GM19455 (cell line): Measurements from ENCODE around the gene SUZ12.
"Not testable (repeated sequence)": the region's sequence is repeated elsewhere in the genome, so short reads cannot be mapped to it uniquely, and the experiment has no call there.

Experiments
- ATAC-seq: cut with Tn5 transposase; IDR thresholded peaks from one replicate; pipeline ENCODE4 v1.9.1; 2021; ENCODE audit not compliant: unreplicated experiment

The SUZ12 gene

DNA sequence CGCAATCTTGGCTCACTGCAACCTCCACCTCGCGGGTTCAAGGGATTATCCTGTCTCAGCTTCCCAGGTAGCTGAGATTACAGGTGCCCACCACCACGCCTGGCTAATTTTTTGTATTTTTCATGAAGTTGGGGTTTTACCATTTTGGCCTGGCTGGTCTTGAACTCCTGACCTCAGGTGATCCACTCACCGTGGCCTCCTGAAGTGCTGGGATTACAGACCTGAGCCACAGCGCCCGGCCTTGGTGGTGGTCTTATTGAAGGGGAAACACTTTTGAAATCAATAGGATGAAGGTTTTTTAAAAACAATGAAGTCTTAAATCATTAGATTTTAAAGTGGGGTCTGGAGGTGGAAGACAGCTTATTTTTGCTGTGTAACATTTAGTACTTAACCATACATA lies 5.6 kb downstream of the SUZ12 start:
- not testable (repeated sequence) for ATAC-seq

DNA sequence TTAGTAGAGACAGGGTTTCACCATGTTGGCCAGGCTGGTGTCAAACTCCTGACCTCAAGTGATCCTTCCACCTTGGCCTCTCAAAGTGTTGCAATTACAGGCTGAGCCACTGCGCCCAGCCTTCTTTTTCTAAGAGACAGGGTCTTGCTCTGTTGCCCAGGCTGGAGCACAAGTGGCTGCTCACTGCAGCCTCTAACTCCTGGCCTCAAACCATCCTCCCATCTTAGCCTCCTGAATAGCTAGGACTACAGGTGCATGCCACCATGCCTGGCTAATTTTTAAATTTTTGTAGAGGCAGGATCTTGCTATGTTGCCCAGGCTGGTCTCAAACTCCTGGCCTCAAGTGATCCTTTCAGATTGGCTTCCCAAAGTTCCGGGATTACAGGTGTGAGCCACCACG lies 15.1 kb downstream of the SUZ12 start:
- not testable (repeated sequence) for ATAC-seq

GRCh38 chr17:31964131-31964530 lies 27.3 kb downstream of the SUZ12 start:
- not testable (repeated sequence) for ATAC-seq

GRCh38 chr17:31967648-31968047 lies 30.8 kb downstream of the SUZ12 start:
- no peak for ATAC-seq

- ATAC-seq = not testable (repeated sequence)
These were observed 33.6 kb downstream of the SUZ12 start for GRCh38 chr17:31970416-31970815.

- not testable (repeated sequence) for ATAC-seq
These were observed 37.7 kb downstream of the SUZ12 start for GRCh38 chr17:31974269-31975071.

GRCh38 chr17:31975391-31975790 lies 38.6 kb downstream of the SUZ12 start:
- not testable (repeated sequence) for ATAC-seq

DNA sequence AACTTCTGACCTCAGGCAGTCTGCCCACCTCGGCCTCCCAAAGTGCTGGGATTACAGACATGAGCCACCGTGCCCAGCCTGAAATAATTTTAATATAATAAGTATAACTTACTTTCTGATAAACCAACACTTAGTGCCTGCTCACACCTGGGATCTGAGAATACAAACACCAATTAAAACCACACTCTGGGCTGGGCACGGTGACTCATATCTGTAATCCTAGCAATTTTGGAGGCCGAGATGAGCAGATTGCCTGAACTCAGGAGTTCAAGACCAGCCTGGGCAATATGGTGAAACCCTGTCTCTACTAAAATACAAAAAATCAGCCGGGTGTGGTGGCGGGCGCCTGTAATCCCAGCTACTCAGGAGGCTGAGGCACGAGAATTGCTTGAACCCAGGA lies 55.0 kb downstream of the SUZ12 start:
- not testable (repeated sequence) for ATAC-seq

GRCh38 chr17:31997005-31997404 lies 60.2 kb downstream of the SUZ12 start:
- no peak for ATAC-seq

DNA sequence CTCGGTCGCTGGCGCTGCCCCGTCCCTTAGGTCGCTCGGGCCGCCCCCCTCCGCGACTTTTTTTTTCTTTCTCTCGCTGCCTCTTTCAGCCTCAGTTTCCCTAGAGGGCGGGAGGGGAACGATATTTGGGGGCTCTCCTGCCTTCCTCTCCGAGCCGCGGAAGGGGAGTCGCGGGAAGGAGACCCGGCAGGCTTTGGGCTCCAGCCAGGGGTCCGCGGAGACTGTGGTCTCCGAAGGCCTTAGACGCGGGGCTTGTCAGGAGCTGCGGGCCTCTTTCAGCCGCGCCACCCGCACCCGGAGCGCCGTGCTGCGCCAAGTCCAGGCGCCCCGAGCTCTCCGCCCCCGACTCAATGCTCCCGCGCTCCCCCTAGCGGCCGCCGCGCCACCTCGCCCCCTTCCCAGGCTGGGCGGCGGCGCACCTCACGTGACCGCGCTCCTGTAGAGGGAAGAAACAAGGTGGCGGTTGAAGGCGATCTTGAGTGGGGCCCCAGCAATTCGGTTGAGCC lies 70.2 kb downstream of the SUZ12 start, which contains the start of gene LRRC37B:
Gene LRRC37B (plus strand): TSS at position 427 of the 506 bp plus-strand sequence. CDS start 14,010 bp downstream, outside the sequence.
- ATAC-seq = peak; percentile 85

DNA sequence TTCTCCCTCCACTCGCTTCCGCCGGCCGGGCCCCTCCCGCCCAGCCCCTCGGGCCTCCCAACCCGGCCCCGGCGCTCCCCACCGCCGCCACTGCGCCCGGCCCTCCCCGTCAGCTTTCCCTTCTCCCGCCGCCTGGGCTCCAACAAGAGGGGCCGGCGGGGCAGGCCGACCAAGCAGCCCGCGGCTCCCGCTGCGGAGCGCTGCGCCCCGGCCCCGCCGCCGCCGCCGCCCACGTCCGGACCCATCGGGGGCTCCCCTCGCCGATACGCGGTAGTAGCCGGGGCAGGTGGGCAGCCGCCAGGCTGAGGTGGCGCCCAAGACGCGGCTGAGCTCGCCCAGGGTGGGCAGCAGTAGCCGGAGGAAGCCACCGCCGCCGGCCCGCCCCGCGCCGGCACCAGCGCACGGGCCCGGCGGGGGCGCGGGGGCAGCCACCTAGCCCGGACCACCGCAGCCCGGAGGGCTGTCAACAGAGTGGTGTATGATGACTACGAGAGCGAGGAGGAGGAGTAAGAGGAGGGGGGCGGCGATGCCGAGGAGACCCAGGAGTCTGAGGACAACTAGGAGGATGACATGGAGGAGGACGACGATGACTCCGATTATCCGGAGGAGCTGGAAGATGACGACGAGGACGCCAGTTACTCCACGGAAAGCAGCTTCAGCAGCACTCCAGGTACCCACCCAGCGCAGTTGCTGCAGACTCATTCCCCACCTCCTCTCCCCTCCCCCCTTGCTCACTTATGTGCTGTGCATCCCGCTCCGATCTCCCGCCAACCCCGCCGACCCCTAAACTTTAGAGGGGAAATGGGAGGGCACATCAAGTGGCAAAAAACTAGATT lies 70.9 kb downstream of the SUZ12 start:
- peak; percentile 63 for ATAC-seq

DNA sequence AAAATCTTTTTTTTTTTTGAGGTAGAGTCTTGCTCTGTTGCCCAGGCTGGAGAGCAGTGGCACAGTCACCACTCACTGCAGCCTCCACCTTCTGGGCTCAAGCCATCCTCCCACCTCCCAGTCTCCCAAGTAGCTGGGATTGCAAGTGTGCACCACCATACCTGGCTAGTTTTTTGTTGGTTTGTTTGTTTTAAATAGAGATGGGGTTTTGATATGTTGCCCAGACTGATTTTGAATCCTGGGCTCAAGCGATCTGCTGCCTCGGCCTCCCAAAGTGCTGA lies 72.4 kb downstream of the SUZ12 start:
- ATAC-seq = no peak

DNA sequence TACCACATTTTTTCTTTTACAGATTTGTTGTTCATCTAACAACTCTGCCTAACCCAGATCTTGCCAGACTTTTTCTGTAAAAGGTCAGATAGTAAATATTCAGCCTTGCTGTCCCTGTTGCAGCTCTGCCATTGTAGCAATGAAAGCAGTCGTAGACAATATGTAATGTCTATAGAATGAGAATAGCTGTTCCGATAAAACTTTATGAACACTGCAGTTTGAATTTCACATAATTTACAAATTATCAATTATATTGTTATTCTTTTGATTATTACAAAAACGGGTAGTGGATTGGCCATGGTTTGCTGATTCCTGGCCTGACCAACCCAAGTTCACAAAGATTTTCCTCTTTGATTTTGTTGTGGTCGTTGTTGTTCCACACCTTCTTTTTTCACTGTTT lies 73.3 kb downstream of the SUZ12 start:
- ATAC-seq = no peak

- no peak for ATAC-seq
These were observed 78.6 kb downstream of the SUZ12 start for GRCh38 chr17:32015245-32016013.

DNA sequence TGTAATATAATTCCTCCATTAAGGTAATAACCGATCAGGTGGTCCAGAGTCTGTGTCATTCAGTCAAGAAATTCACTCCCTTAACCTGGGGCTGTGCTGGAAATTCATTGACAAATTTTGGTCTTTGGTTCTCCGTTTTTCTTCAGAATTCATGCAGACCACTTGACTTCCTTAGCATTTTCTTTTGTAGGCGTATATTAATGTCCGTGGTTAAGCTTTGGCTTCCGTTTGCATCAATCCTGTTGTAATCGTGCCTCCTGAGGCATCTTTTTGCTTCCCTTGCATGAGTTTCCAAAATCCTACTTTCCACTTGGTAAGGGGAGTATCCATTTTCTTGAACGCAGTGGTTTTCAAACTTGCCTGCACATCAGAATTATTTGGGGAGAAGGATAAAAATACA lies 79.4 kb downstream of the SUZ12 start:
- no peak for ATAC-seq

DNA sequence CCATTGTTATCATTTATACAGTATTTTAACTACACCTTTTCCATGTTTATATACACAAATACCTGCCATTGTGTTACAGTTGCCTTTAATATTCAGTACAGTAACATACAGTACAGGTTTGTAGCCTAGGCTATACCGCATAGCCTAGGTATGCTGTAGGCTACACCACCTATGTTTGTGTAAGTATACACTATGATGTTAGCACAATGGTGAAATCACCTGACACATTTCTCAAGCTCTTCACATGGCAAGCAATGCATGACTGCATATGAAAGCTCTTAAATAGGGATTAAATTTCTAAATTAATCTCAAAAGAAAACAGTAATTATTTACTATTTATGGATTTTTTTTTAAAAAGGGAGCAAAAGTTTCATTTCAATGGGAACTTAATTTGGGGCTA lies 82.4 kb downstream of the SUZ12 start:
- no peak for ATAC-seq

DNA sequence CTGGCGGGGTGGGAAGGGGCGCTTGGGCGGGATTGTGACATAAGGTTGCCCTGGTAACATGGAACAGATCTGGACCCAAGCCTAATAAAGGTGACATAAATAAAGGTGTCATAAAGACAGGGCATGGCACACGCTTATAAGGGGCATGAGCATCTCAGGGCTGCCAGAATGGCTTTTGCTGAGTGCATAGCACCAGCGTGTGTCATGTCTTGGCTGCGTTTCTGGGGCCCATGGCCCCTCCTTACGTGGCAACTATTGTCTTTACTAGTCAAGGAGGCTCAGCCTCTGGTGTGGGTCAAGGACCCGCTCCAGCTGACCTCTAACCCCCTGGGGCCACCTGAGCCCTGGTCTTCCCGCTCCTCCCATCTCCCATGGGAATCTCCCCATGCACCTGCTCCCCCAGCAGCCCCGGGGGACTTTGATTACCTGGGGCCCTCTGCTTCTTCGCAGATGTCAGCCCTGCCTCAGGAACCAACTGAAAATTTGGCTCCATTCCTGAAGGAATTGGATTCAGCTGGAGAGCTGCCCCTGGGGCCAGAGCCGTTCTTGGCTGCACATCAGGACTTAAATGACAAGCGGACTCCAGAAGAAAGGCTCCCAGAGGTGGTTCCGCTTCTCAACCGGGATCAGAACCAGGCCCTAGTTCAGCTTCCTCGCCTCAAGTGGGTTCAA lies 84.3 kb downstream of the SUZ12 start:
- ATAC-seq = no peak

GRCh38 chr17:32021615-32021955 lies 84.8 kb downstream of the SUZ12 start:
- ATAC-seq = no peak

GRCh38 chr17:32022554-32022953 lies 85.7 kb downstream of the SUZ12 start:
- not testable (repeated sequence) for ATAC-seq

DNA sequence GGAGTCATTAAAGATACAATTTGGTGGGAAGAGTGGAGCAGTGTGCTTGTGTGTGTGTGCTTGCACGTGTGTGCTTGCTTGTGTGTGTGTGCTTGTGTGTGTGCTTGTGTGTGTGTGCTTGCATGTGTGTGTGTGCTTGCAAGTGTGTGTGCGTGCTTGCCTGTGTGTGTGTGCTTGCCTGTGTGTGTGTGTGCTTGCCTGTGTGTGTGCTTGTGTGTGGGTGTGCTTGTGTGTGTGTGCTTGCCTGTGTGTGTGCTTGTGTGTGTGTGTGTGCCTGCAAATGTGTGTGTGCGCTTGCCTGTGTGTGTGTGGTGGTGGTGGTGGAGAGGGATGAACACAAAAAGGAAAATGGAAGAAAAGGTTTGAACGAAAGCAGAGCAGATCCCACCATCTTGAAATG lies 90.5 kb downstream of the SUZ12 start:
- not testable (repeated sequence) for ATAC-seq

DNA sequence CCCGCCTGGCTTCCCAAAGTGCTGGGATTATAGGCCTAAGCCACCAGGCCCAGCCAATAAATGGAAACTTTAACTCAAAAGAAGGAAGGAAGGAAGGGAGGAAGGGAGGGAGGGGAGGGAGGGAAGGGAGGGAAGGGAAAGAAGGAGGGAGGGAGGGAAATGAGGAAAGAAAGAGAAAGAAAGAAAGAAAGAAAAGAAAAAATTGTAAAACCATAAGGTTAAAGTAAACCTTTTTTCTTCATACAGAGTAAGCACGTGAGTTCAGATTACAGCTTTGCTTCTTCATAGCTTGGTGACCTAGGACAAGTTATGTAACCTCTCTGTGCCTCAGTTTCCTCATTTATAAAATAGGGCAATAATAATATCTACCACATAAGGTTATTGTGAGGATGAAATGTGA lies 96.4 kb downstream of the SUZ12 start:
- ATAC-seq = no peak
